GM18951 (cell line): Measurements from ENCODE around the gene ELK3.

Source experiments
- POLR2A ChIP-seq: IDR thresholded peaks from 4 replicates; pipeline ENCODE4 v1.6.1; 2011; ENCODE audit warnings: mild to moderate bottlenecking; ENCODE audit not compliant: insufficient read length, insufficient read depth; ENCODE audit errors: extremely low read depth
- in situ Hi-C: fragments of 300-500 bp; cut with MboI; formaldehyde crosslinking; loops from one replicate; pipeline ENCODE4 v1.12.0; 2022; ENCODE audit warnings: low sequenced_read_pairs, mixed read lengths, inconsistent platforms; ENCODE audit not compliant: unreplicated experiment

ELK3 gene

GRCh38 chr12:96195845-96196451, 1.8 kb downstream of the ELK3 start:
- in situ Hi-C loops: no loop called here
- no peak for TF ChIP-seq POLR2A

GRCh38 chr12:96196781-96197180, 2.6 kb downstream of the ELK3 start:
- in situ Hi-C loops: no loop called here

GRCh38 chr12:96197503-96198272, 3.5 kb downstream of the ELK3 start:
- no peak for TF ChIP-seq POLR2A
- in situ Hi-C loops: no loop called here

More at GRCh38 chr12:96196781-96197180, 2.6 kb downstream of the ELK3 start:
- no peak for TF ChIP-seq POLR2A

GRCh38 chr12:96198965-96199364, 4.8 kb downstream of the ELK3 start:
- no peak for TF ChIP-seq POLR2A
- in situ Hi-C loops: no loop called here

- TF ChIP-seq POLR2A: no peak
- in situ Hi-C loops: no loop called here
Measured at GRCh38 chr12:96199464-96199863, 5.3 kb downstream of the ELK3 start.

GRCh38 chr12:96201272-96202227, 7.4 kb downstream of the ELK3 start:
- in situ Hi-C loops: no loop called here
- TF ChIP-seq POLR2A: no peak

- TF ChIP-seq POLR2A: no peak
- in situ Hi-C loops: no loop called here
Measured at GRCh38 chr12:96204381-96204780, 10.2 kb downstream of the ELK3 start.

GRCh38 chr12:96205908-96206307, 11.7 kb downstream of the ELK3 start:
- in situ Hi-C loops: no loop called here
- no peak for TF ChIP-seq POLR2A

- in situ Hi-C loops: no loop called here
- TF ChIP-seq POLR2A: no peak
Measured at GRCh38 chr12:96206936-96207662, 12.9 kb downstream of the ELK3 start.

- TF ChIP-seq POLR2A: no peak
- in situ Hi-C loops: no loop called here
Measured at GRCh38 chr12:96208346-96208745, 14.2 kb downstream of the ELK3 start.

- in situ Hi-C loops: no loop called here
- no peak for TF ChIP-seq POLR2A
Measured at GRCh38 chr12:96208801-96209549, 14.8 kb downstream of the ELK3 start.
